MM.1S (cell line): ENCODE measurements around the gene THRB.
"Not testable (repeated sequence)": the region's sequence is repeated elsewhere in the genome, so short reads cannot be mapped to it uniquely, and the experiment has no call there.

Experiments used
- DNase-seq: peaks from one replicate; pipeline ENCODE4 v3.0.0-alpha.2; 2015
- H2AFZ ChIP-seq: fragments of 300-600 bp; sonication (generic); 2 replicates; pipeline ENCODE4 v1.6.0; 2016; ENCODE audit warnings: antibody characterized with exemption, low read length
- H3F3A ChIP-seq: fragments of 300-600 bp; sonication (generic); 2 replicates; pipeline ENCODE4 v1.6.1; 2016; ENCODE audit warnings: mild to moderate bottlenecking, antibody characterized with exemption, low read length, moderate library complexity, mixed read lengths; ENCODE audit not compliant: insufficient read depth
- H3K27ac ChIP-seq: fragments of 300-600 bp; sonication (generic); 2 replicates; pipeline ENCODE4 v1.5.1; 2016; ENCODE audit warnings: mild to moderate bottlenecking, low read length
- H3K27me3 ChIP-seq: fragments of 300-600 bp; sonication (generic); replicated peaks from 2 replicates; pipeline ENCODE4 v1.6.0; 2016; ENCODE audit warnings: low read length; ENCODE audit not compliant: insufficient read depth
- H3K36me3 ChIP-seq: fragments of 300-600 bp; sonication (generic); replicated peaks from 2 replicates; pipeline ENCODE4 v1.6.1; 2016; ENCODE audit warnings: mild to moderate bottlenecking, low read length, mixed read lengths; ENCODE audit not compliant: insufficient read depth
- H3K4me1 ChIP-seq: fragments of 300-600 bp; sonication (generic); 2 replicates; pipeline ENCODE4 v1.6.1; 2016; ENCODE audit warnings: low read length, mixed read lengths
- H3K4me2 ChIP-seq: fragments of 300-600 bp; sonication (generic); 2 replicates; pipeline ENCODE4 v1.6.0; 2016; ENCODE audit warnings: low read depth, low read length
- H3K4me3 ChIP-seq: fragments of 300-600 bp; sonication (generic); 2 replicates; pipeline ENCODE4 v1.5.1; 2016; ENCODE audit warnings: low read length, mixed read lengths
- H3K79me2 ChIP-seq: fragments of 300-600 bp; sonication (generic); 2 replicates; pipeline ENCODE4 v1.6.1; 2016; ENCODE audit warnings: mixed run types, low read length, mixed read lengths
- H3K9ac ChIP-seq: fragments of 300-600 bp; sonication (generic); 2 replicates; pipeline ENCODE4 v1.6.1; 2016; ENCODE audit warnings: low read length, mixed read lengths
- H3K9me2 ChIP-seq: fragments of 300-600 bp; sonication (generic); replicated peaks from 2 replicates; pipeline ENCODE4 v1.6.1; 2016; ENCODE audit warnings: mild to moderate bottlenecking, low read length, mixed read lengths; ENCODE audit not compliant: insufficient read depth
- H3K9me3 ChIP-seq: fragments of 300-600 bp; sonication (generic); replicated peaks from 2 replicates; pipeline ENCODE4 v1.6.1; 2016; ENCODE audit warnings: mild to moderate bottlenecking, low read length, mixed read lengths; ENCODE audit not compliant: insufficient read depth
- H4K20me1 ChIP-seq: fragments of 300-600 bp; sonication (generic); 2 replicates; pipeline ENCODE4 v1.6.1; 2016; ENCODE audit warnings: mild to moderate bottlenecking, low read length, moderate library complexity, mixed read lengths; ENCODE audit not compliant: insufficient read depth
- CTCF ChIP-seq: fragments of 300-600 bp; sonication (generic); IDR thresholded peaks from 2 replicates; pipeline ENCODE4 v1.5.1; 2016; ENCODE audit warnings: antibody characterized with exemption, low read length, mixed read lengths
- EZH2 ChIP-seq: fragments of 300-600 bp; sonication (generic); optimal IDR thresholded peaks from 2 replicates; pipeline ENCODE3; 2017; ENCODE audit warnings: low read depth, mild to moderate bottlenecking, antibody characterized with exemption, low read length, mixed read lengths
- EZH2phosphoT487 ChIP-seq: fragments of 300-600 bp; sonication (generic); IDR thresholded peaks from 2 replicates; pipeline ENCODE4 v1.6.1; 2018; ENCODE audit warnings: antibody characterized with exemption, low read length

Gene THRB

GRCh38 chr3:24417730-24418129, 76.9 kb downstream of the THRB start:
- H3K9ac ChIP-seq = no peak overlapping the region
- H3F3A ChIP-seq = peaks cover 11% of the 10 kb centered on the region
- no peaks in the 10 kb centered on the region for H3K9me3 ChIP-seq
- H3K27me3 ChIP-seq = no peaks in the 10 kb centered on the region
- no peak overlapping the region for H2AFZ ChIP-seq
- H3K27ac ChIP-seq = no peak overlapping the region
- no peaks in the 10 kb centered on the region for H3K79me2 ChIP-seq
- no peaks in the 10 kb centered on the region for H3K36me3 ChIP-seq
- no peak overlapping the region for H3K4me2 ChIP-seq
- no peak overlapping the region for H3K4me3 ChIP-seq
- TF ChIP-seq EZH2phosphoT487 (no peak), CTCF (no peak), EZH2 (no peak)
- no peaks in the 10 kb centered on the region for H4K20me1 ChIP-seq
- DNase-seq = no peak
- H3K9me2 ChIP-seq = no peaks in the 10 kb centered on the region
- peaks cover 10% of the 10 kb centered on the region for H3K4me1 ChIP-seq

DNA sequence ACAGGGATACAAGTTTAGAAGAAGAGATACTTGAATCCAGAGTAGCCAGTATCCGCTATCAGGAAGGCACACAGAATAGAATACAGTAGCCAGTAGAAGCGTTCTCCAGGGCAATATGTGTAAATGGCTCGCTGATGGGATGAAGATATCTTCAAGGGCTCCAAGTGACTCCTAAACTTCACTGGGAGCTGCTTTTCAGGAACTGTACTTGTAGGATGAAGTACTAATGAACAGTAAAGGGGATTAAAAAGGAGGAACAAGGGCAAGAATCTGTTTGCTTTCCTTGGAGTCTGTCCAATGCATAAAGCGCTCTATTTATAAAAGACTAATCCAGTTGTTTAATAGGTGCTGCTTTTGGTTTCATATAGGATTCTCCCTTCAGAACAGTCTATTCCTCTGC, 78.4 kb downstream of the THRB start:
- TF ChIP-seq CTCF (no peak), EZH2phosphoT487 (no peak), EZH2 (no peak)
- H3F3A ChIP-seq = peaks cover 11% of the 10 kb centered on the region
- no peaks in the 10 kb centered on the region for H3K36me3 ChIP-seq
- no peak overlapping the region for H3K27ac ChIP-seq
- no peak overlapping the region for H3K4me3 ChIP-seq
- no peaks in the 10 kb centered on the region for H3K9me3 ChIP-seq
- no peaks in the 10 kb centered on the region for H3K79me2 ChIP-seq
- DNase-seq = no peak
- H3K4me2 ChIP-seq = no peak overlapping the region
- no peaks in the 10 kb centered on the region for H3K9me2 ChIP-seq
- H2AFZ ChIP-seq = no peak overlapping the region
- H3K4me1 ChIP-seq = peaks cover 10% of the 10 kb centered on the region
- H3K9ac ChIP-seq = no peak overlapping the region
- no peaks in the 10 kb centered on the region for H3K27me3 ChIP-seq
- no peaks in the 10 kb centered on the region for H4K20me1 ChIP-seq

GRCh38 chr3:24415824-24416223, 78.8 kb downstream of the THRB start:
- no peak overlapping the region for H3K27ac ChIP-seq
- peaks cover 10% of the 10 kb centered on the region for H3K4me1 ChIP-seq
- DNase-seq = no peak
- H3K36me3 ChIP-seq = no peaks in the 10 kb centered on the region
- H3K4me2 ChIP-seq = no peak overlapping the region
- H4K20me1 ChIP-seq = no peaks in the 10 kb centered on the region
- no peak overlapping the region for H3K4me3 ChIP-seq
- TF ChIP-seq CTCF = no peak
- no peak for TF ChIP-seq EZH2phosphoT487
- no peak for TF ChIP-seq EZH2
- H3F3A ChIP-seq = peaks cover 11% of the 10 kb centered on the region
- H3K27me3 ChIP-seq = no peaks in the 10 kb centered on the region
- no peaks in the 10 kb centered on the region for H3K79me2 ChIP-seq
- H3K9me3 ChIP-seq = no peaks in the 10 kb centered on the region
- H2AFZ ChIP-seq = no peak overlapping the region
- no peak overlapping the region for H3K9ac ChIP-seq
- H3K9me2 ChIP-seq = no peaks in the 10 kb centered on the region

GRCh38 chr3:24413662-24414061, 81.0 kb downstream of the THRB start:
- not testable (repeated sequence) for H3K36me3 ChIP-seq, H3K4me2 ChIP-seq, H3K4me3 ChIP-seq, H3K9ac ChIP-seq, H3K79me2 ChIP-seq, H3K27me3 ChIP-seq, H3F3A ChIP-seq, H3K4me1 ChIP-seq, H3K9me2 ChIP-seq, H3K27ac ChIP-seq, DNase-seq, H4K20me1 ChIP-seq, H3K9me3 ChIP-seq, H2AFZ ChIP-seq
